Stomach (tissue), 9 donors: ENCODE data around the gene KRT9. TPM values are rescaled to one million over a fixed set of nuclear protein-coding genes. Genes with fewer than 3 reads are reported as not detected.
A peak's percentile ranks its signal among the peaks of the same experiment; 100 is the strongest.
"Not testable (repeated sequence)": the region's sequence is repeated elsewhere in the genome, so short reads cannot be mapped to it uniquely, and the experiment has no call there.

Source experiments
- DNase-seq, 2 donors: peaks; one replicate each; pipeline versions ENCODE4 v3.0.0 to v3.0.0-alpha.2; 2013 to 2019
- H3K27ac ChIP-seq, 5 donors: fragments of 200-600 bp in 4 of 5; sonication (generic) in 4 of 5; one replicate each; pipeline ENCODE4 v1.5.1; 2013 to 2019; ENCODE audit warnings: mild to moderate bottlenecking in 1 of 5, moderate library complexity in 1 of 5
- H3K27me3 ChIP-seq, 3 donors: fragments of 200-600 bp; sonication (generic); one replicate each; pipeline ENCODE4 v1.5.1; 2017 to 2019; ENCODE audit warnings: mixed run types in 1 of 3
- H3K36me3 ChIP-seq, 4 donors: fragments of 200-600 bp; sonication (generic); 1 replicate in 3 of 4; 2 replicates in 1 of 4; pipeline ENCODE4 v1.5.1; 2016 to 2019
- H3K4me1 ChIP-seq, 4 donors: fragments of 200-600 bp; sonication (generic); one replicate each; pipeline ENCODE4 v1.5.1; 2016 to 2019
- H3K4me3 ChIP-seq, 4 donors: fragments of 200-600 bp; sonication (generic) in 3 of 4; one replicate each; pipeline ENCODE4 v1.5.1; 2016 to 2019; ENCODE audit warnings: mild to moderate bottlenecking in 1 of 4
- H3K9me3 ChIP-seq, 4 donors: fragments of 200-600 bp; sonication (generic); one replicate each; pipeline ENCODE4 v1.5.1; 2016 to 2019
- CTCF ChIP-seq, 7 experiments: fragments of 450-650 bp in 4 of 7; fragments of 200-600 bp in 3 of 7; sonication (generic) in 3 of 7; IDR thresholded peaks; one replicate each; pipeline ENCODE4 v1.5.1; 2016 to 2019; ENCODE audit warnings: antibody characterized with exemption in 7 of 7, control low read depth in 2 of 7, mild to moderate bottlenecking in 1 of 7
- EP300 ChIP-seq: sonication (generic); formaldehyde crosslinking; IDR thresholded peaks from one replicate; pipeline ENCODE4 v1.6.1; 2017; ENCODE audit warnings: antibody characterized with exemption
- POLR2A ChIP-seq, 4 donors: fragments of 450-650 bp; IDR thresholded peaks; one replicate each; pipeline ENCODE4 v1.6.1; 2016; ENCODE audit warnings: antibody characterized with exemption in 4 of 4, control low read depth in 2 of 4, mild to moderate bottlenecking in 1 of 4, moderate library complexity in 1 of 4
- POLR2AphosphoS5 ChIP-seq, 3 donors: sonication (generic); formaldehyde crosslinking; IDR thresholded peaks; one replicate each; pipeline ENCODE4 v1.6.1; 2016; ENCODE audit warnings: antibody characterized with exemption in 3 of 3
- WGBS, 5 donors: extraction: QIAGEN DNeasy Blood & Tissue Kit in 3 of 5; methylation state at CpG; one replicate each; pipeline versions ENCODE4 v1.1.5 to v1.1.7; 2013 to 2018; 5-methylcytosine and 5-hydroxymethylcytosine counted together
- intact Hi-C: fragments of 100-400 bp; cut with DNase I; formaldehyde crosslinking; loops from one replicate; pipeline ENCODE4 v1.15.1; 2023; ENCODE audit warnings: low total_unique reads
- polyA plus RNA-seq, 3 donors: library from polyadenylated mRNA; stranded (reverse); fragments of 200-250 nt; gene quantifications; one replicate each; pipeline ENCODE4 v1.2.3, GENCODE V29; 2013
- total RNA-seq, 5 donors: library from RNA; depleted of rRNA; stranded (reverse); fragments of >200 nt; gene quantifications; one replicate each; pipeline versions ENCODE4 v1.1.0 to v1.2.3, GENCODE V29; 2014 to 2016
- donor health status: healthy with polysubstance abuse.
- donor health status: Bipolar disorder and iron deficiency.
- donor health status: healthy.

The KRT9 gene
- total and polyA plus RNA-seq, 8 donors: not detected

DNA sequence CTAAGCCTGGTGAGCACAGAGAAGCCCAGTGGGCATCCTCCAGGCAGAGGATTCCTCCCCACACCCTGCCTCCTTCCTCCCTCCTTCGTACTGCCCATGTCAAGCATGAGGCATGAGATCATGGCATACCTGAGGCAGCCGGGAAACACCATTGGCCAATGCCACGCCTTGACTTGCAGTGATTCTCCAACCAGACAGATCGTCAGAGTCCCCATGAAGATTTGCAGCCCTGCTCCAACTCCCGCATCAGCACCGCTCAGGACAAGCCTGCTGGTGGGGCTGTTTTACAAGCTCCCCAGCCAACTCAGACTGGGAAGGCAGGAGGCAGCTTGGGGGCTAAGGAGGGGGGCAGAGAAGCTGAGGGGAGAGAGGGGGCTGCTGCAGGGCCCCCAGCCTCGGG is 43.6 kb upstream of the KRT9 start:
- intact Hi-C loops: no loop called here

DNA sequence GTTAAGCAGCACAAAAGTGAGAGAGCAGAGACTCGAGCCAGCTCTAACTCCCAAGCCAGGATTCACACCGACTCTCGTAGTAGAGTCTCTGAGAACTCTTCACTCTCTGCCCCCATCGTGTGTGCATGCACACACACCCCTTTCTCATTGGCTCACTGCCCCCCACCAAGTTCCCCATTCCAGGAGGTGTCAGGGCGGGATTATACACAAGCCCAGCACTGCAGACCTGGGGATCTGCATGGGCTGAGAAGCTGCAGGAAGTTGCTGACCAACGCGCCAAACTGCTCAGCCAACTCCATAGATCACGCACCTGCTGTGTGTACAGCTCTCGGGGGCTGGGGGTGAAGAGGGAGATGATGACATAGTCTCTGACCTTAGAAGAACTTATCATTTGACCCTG is 42.9 kb upstream of the KRT9 start:
- H3K27ac ChIP-seq, H3K36me3 ChIP-seq, intact Hi-C loops, H3K9me3 ChIP-seq, DNase-seq, H3K4me3 ChIP-seq, H3K4me1 ChIP-seq: not testable (repeated sequence)
- 48 to 61% (median 58%) methylated on average over 9 of the region's 9 CpGs for WGBS, 5 donors
- peaks cover 0 to 89% (median 6%) of the 10 kb centered on the region in 3 donors for H3K27me3 ChIP-seq

More for the DNA sequence above, 43.6 kb upstream of the KRT9 start:
- H3K27me3 ChIP-seq: peaks cover 0 to 82% (median 6%) of the 10 kb centered on the region in 3 donors
- no peaks in the 10 kb centered on the region for H3K4me1 ChIP-seq
- no peak for TF ChIP-seq CTCF (IDR thresholded peaks at IDR 0.05)
- TF ChIP-seq POLR2A (IDR thresholded peaks at IDR 0.05): no peak
- no peak for TF ChIP-seq EP300
- TF ChIP-seq POLR2AphosphoS5 (IDR thresholded peaks at IDR 0.05): no peak
- H3K27ac ChIP-seq: no peak overlapping the region
- 24 to 44% (median 37%) methylated on average over 6 to 7 of the region's 7 CpGs for WGBS, 5 donors
- peak in 1 of 2 donors; percentile 52 for DNase-seq
- no peaks in the 10 kb centered on the region for H3K36me3 ChIP-seq
- H3K9me3 ChIP-seq: no peaks in the 10 kb centered on the region
- H3K4me3 ChIP-seq: no peak overlapping the region

GRCh38 chr17:41614098-41614497 is 42.2 kb upstream of the KRT9 start:
- Histone ChIP-seq H3K27ac (no peak overlapping the region), H3K36me3 (no peaks in the 10 kb centered on the region), H3K27me3 (peaks cover 0 to 86% (median 3%) of the 10 kb centered on the region in 3 donors), H3K4me3 (no peak overlapping the region), H3K9me3 (no peaks in the 10 kb centered on the region), H3K4me1 (no peaks in the 10 kb centered on the region)
- intact Hi-C loops: no loop called here
- 67 to 91% (median 87%) methylated on average over 3 to 5 of the region's 5 CpGs for WGBS, 5 donors
- TF ChIP-seq CTCF (IDR thresholded peaks at IDR 0.05): no peak
- no peak for TF ChIP-seq POLR2A (IDR thresholded peaks at IDR 0.05)
- no peak for TF ChIP-seq POLR2AphosphoS5 (IDR thresholded peaks at IDR 0.05)
- TF ChIP-seq EP300: no peak
- no peak for DNase-seq

GRCh38 chr17:41613277-41614082 is 41.6 kb upstream of the KRT9 start:
- intact Hi-C loops: no loop called here
- Histone ChIP-seq H3K9me3 (no peaks in the 10 kb centered on the region), H3K4me1 (no peaks in the 10 kb centered on the region), H3K27ac (no peak overlapping the region), H3K36me3 (no peaks in the 10 kb centered on the region), H3K4me3 (no peak overlapping the region), H3K27me3 (peaks cover 0 to 80% (median 3%) of the 10 kb centered on the region in 3 donors)
- no peak for DNase-seq
- WGBS, 5 donors: 66 to 89% (median 84%) methylated on average over 7 to 11 of the region's 11 CpGs
- no peak for TF ChIP-seq POLR2AphosphoS5 (IDR thresholded peaks at IDR 0.05)
- TF ChIP-seq EP300: no peak
- TF ChIP-seq CTCF (IDR thresholded peaks at IDR 0.05): no peak
- TF ChIP-seq POLR2A (IDR thresholded peaks at IDR 0.05): no peak

- H3K4me1 ChIP-seq, H3K36me3 ChIP-seq, H3K9me3 ChIP-seq, DNase-seq, H3K4me3 ChIP-seq, intact Hi-C loops, H3K27ac ChIP-seq: not testable (repeated sequence)
- 64 to 79% (median 78%) methylated on average over 25 to 31 of the region's 31 CpGs for WGBS, 5 donors
- H3K27me3 ChIP-seq: peaks cover 0 to 72% (median 3%) of the 10 kb centered on the region in 3 donors
Observed at GRCh38 chr17:41612376-41613160, 40.7 kb upstream of the KRT9 start, which contains the start of gene KRT16. Gene KRT16, minus strand, starts transcription at chr17:41612767. Its CDS starts 79 bp downstream, at chr17:41612688.
